GM08714 (cell line): ENCODE results near the gene ASCL2.

ENCODE experiments used
- H3K4me3 ChIP-seq: fragments of 200-500 bp; sonication (Bioruptor generic); 2 replicates; pipeline ENCODE4 v1.5.1; 2014; ENCODE audit warnings: mild to moderate bottlenecking, low read length, inconsistent platforms
- ZNF274 ChIP-seq: IDR thresholded peaks from 2 replicates; pipeline ENCODE4 v1.6.1; 2012; ENCODE audit warnings: mild to moderate bottlenecking, low read depth, low read length

Gene ASCL2

DNA sequence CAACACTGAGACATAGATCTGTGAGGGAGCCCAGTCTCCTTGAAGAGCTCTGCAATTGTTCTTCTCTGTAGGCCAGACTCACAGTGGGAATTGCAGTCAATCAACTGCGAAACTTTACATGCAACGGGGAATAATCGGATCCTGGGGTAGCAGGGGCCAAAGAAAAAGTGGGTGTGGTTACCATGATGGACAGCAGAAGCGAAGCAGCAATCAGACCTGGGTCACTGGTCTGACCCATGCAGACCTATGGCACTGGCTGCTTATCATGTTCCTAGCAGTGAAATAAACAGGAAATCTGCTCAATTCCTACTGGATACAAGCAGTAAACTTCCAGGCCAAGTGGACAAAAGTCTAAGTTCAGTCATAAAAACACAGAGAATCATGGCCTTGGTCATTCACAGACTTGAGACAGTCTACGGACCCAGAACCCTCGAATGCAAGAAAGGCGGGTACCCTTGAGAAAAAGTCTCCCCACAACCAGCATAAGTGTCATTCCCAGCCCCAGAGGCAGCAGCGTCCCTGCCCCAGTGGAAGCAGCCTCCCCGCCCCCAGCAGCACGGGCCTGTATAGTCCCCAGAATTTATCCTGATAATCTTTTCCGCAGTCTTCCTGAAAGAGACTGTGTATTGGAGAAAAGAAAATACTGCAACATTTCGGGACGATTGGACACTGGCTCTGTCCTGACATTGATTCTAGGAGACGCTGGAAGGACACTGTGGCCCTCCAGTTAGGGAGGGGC is 34.6 kb downstream of the ASCL2 start:
- no peak overlapping the region for H3K4me3 ChIP-seq
- TF ChIP-seq ZNF274, result no peak

DNA sequence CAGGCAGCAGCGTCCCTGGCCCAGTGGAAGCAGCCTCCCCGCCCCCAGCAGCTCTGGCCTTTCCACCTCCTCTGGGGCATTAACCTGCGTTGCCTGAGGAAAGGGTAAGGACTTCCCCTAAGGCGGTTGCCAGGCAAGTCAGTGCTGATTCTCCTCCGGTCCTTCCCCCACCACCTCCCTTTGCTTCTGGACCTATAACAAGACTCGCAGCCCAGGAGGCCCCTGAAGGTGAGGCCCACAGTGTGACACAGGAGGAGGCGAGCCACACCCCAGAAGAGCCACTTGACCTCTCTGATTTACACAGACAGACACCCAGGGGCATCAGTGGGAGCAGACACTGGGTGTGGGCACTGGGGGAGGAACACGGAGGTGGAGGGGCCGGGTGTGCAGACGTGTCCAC is 35.4 kb downstream of the ASCL2 start:
- no peak overlapping the region for H3K4me3 ChIP-seq
- TF ChIP-seq ZNF274, result no peak

GRCh38 chr11:2233693-2234455 is 36.5 kb downstream of the ASCL2 start:
- TF ChIP-seq ZNF274, result no peak
- H3K4me3 ChIP-seq, result no peak overlapping the region

DNA sequence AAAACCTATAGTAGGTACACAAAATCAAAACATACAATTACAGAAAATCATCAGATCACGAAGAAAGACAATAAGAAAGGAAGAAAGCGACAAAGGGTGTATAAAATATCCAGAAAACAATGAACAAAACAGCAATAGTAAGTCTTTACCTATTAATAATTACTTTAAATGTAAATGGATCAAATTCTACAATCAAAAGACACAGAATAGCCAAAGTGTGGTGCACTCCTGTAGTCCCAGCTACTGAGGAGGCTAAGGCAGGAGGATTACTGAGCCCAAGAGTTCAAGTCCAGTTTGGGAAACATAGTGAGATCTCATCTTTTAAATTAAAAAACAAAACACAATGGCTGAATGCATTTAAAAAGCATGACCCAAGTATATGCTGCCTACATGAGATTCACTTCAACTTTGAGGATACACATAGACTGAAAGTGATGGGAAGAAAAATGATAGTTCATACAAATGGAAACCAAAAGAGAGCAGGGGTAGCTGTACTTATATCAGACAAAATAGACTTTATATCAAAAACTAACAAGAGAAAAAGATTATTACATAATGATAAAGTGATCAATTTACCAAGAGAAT is 40.6 kb downstream of the ASCL2 start:
- no peak overlapping the region for H3K4me3 ChIP-seq
- TF ChIP-seq ZNF274, result no peak

DNA sequence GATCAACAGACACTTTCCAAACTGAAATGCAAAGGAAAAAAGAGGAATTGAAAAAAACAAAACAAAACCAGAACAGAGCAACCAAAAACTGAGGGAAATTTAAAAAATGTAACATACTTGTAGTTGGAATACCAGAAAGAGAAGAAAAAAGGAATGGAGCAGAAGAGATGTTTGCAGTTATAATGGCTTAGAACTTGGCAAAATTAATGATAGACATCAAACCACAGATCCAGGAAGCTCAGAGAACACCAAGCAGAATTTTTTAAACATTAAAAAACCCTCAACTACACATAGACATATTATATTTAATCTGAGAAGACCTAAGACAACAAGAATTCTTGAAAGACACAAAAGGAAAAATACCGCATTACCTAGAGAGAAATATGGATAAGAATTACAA is 46.1 kb downstream of the ASCL2 start:
- H3K4me3 ChIP-seq, result no peak overlapping the region
- no peak for TF ChIP-seq ZNF274

DNA sequence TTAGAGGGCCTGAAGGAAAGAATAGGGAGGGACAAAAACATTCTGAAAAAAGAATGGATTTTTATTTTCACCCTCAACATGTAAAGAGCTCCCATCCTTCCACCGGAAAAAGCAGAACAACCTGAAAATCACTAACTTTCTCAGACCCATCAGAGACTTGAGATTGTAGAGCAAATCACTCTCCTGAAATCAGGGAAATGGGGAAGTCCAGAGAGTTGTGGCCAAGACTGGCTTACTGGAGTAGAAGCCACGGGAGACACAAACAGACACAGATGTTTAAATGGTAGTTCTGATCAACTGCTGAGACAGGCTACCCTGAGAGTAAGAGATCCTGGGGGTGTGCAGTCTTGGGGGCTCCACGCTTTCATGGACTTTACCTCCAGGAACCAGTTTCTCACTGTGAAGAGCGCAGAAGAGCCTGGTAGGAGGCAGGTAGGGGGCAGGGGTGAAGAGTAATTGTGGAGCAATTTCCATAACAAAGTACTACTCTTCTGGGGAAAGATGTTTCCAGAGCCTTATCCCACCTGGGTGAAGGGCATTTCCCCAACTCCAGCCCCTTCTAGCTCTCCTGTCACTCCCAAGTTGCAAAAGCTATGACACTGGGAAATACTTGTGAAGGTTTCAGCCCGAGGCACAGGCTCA is 47.1 kb downstream of the ASCL2 start:
- no peak for TF ChIP-seq ZNF274
- H3K4me3 ChIP-seq, result no peak overlapping the region

GRCh38 chr11:2222451-2222850 is 47.9 kb downstream of the ASCL2 start:
- no peak for TF ChIP-seq ZNF274
- no peak overlapping the region for H3K4me3 ChIP-seq

GRCh38 chr11:2221591-2221990 is 48.8 kb downstream of the ASCL2 start:
- H3K4me3 ChIP-seq, result no peak overlapping the region
- no peak for TF ChIP-seq ZNF274

DNA sequence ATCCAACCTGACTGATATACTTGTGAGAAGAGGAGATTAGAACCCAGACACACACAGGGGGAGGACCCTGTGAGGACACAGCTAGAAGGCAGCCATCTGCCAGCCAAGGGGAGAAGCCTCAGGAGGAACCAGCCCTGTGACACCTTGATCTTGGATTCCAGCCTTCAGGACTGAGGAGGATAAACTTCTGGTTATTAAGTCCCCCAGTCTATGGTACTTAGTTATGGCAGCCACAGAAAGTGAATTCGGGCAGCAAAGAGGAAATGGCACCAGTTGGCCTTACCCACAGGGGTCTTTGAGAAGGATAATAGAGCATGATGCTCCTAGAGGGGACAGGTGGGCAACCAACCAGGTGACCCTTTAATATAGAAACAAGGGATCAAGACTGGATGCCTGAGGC is 49.4 kb downstream of the ASCL2 start:
- TF ChIP-seq ZNF274, result no peak

DNA sequence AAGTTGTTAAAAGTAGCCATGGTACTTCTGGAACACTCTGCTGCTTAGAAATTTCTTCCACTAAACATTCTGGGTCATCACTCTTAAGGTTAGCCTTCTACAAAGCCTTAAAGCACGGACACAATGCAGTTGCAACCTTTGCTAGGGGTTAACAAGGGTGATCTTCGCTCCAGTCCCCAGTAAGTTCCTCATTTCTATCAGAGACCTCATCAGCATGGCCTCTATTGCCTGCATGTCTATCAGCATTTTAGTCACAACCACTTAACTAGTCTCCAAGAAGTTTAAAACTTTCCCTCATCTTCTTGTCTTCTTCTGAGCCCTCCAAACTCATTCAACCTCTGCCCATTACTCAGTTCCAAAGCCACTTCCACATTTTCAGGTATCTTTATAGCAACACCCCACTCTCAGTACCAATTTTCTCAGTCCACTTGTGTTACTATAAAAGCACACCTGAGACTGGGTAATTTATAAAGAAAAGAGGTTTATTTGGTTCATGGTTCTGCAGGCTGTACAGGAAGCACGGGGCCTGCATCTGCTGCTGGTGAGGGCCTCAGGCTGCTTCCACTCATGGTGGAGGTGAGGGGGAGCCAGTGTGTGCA is 50.1 kb downstream of the ASCL2 start:
- H3K4me3 ChIP-seq, result no peak overlapping the region
- TF ChIP-seq ZNF274, result no peak

More for the DNA sequence above, 49.4 kb downstream of the ASCL2 start:
- no peak overlapping the region for H3K4me3 ChIP-seq

DNA sequence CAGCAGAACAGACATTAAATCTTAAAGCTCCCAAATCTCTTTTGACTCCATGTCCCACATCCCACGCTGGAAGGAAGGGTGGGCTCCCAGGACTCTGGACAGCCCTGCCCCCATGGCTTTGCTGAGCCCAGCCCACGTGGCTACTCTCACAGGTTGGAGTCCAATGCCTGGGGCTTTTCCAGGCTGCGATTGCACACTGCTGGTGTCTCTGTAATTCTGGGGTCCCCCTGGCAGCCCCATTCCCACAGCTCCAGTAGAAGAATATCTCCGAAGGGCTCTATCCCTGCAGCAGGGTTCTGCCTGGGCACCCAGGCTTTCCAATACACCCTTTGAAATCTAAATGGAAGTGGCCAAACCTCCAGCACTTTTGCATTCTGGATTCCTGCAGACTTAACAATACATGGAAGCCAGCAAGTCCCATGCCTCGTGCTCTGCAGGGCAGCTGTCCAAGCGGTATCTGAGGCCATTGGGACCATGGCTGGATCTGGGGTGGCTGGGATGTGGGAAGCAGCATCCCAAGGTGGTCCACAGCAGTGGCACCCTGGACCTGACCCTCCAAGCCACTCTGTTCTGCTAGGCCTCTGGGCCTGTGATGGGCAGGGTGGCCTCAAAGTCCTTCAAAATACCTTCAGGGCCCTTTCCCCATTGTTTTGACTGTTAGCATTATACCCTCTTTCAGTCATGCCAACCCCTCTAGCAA is 50.9 kb downstream of the ASCL2 start:
- no peak overlapping the region for H3K4me3 ChIP-seq
- TF ChIP-seq ZNF274, result no peak
